Stimulated activated CD4-positive, alpha-beta T cell treated with anti-CD3 and anti-CD28 coated beads, TNF-alpha, amount 100 ng/mL, for 4 hours (primary cell): ENCODE data around the gene SMLR1.

Experiments
- DNase-seq, 3 experiments: peaks; one replicate each; pipeline ENCODE4 v3.0.0-alpha.2; 2020; ENCODE audit warnings: low read depth in 3 of 3

The SMLR1 gene

GRCh38 chr6:130824978-130825694 is 2.1 kb upstream of the SMLR1 start:
- DNase-seq: no peak

GRCh38 chr6:130825772-130826441 is 1.3 kb upstream of the SMLR1 start:
- no peak for DNase-seq

DNA sequence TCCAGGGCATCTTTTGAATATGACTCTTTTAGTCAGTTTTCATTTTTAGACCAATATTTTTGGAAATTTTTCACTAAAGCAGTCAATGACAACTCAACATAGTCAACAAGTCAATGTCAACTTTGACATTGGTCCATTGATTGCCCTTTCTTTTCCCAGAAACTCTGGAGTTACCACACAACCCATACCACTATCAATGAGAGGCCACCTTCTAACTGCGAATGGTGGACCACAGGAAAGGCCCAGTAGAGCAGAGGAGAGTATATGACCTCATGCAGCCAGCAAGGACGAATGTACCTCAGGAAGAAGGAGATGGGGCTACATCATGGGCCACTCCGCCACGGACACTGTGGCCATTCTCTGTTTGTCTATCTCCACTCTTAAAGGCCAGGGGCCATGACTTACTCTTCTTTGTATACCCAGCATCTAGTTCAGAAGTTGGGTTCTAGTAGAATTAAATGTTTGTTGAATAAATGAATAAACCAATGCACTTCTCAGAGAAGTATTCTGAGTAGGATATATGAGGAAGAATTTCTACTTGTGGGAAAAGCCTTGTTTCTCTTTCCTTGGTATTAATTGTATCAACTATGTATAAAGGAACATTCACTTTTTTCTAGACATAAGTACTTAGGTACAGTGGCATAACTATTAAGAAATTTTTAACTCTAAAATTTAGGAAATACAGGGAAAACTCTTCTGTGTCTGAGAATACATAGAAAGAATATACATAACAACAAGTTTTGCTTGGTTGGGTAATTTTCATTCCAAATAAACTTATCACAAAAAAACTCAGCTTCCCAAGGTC is 562 bp upstream of the SMLR1 start:
- no peak for DNase-seq

DNA sequence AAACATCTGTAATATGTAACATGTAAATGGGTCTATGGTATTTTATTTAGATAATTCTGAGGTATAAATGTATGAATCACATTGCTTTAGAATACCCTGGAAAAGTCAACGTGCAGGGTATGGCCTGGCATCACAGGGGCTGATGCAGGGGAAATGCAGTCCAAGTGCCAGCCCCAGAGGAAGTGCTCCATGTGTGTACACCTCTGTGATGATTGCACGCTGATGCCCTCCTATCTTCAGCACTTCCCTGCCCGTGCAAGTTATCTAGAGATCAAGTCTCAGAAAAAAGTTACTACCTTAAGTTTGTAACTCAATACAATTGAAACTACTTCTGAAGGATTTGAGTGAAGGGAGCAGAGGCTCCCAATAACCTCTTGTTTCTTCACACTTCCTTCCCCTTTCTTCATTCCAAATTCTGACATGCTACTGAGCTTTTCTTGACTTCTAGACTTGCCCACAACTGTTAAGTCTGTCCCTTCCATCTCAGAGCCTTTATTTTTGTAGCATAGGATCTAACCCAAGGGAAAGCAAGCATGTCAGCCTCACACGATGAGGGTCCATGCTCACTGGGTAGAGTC is 2.2 kb downstream of the SMLR1 start:
- DNase-seq: no peak

DNA sequence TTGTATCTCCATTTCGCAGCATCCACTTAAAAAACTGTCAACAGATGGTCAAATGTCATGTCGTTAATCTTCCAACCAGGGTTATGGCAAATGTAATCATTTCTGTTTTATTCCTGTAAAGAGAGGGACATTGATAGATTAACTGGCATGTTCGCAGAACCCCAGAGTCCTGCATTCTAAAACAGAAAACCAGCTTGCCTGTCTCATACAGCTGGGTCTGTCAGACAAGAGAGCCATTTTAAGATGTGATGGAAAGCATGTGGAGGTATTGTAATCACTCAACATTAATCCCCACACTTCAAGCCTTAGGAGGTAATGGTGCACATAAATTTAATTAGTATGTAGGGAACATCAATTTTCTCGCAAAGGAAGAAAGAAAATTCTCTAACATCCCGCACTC is 4.4 kb downstream of the SMLR1 start:
- no peak for DNase-seq

- no peak for DNase-seq
These were observed 6.4 kb downstream of the SMLR1 start for GRCh38 chr6:130833569-130833968.

DNA sequence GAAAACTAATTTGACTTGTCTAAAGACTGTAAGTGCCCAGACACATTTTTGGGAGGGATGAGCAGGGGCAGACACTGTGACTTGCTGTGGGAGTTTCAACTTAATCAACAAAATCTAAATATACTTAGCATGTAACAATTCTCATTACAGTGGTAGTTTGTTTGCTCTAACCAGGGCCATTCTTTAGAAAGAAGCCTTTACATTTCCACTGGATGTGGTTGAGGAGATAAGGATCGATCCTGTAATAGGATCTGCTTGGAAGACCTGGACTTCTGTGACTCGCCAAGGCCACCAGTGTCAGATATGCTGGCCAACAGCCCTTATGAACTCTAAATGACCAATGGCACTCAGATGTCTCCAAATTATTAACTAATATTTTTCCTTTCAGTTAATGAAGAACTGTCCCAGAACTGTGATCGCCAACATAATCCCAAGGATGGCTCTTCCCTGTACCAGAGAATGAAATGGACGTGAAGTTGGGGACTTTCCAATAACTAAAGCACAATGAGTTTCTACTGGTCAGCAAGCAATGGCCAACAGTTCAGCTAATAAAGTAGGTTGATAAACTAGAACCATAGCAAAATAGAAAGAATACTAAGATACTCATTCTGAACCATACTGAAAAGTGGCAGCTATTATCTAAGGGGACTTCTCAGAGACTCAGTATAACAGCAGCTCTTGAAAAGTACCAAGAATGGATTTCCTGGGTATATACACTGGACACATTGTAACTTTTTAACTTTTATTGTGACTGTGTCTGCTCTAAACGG is 7.5 kb downstream of the SMLR1 start:
- DNase-seq: no peak

- DNase-seq: no peak
These were observed 8.9 kb downstream of the SMLR1 start for GRCh38 chr6:130836055-130836640.

GRCh38 chr6:130837067-130837466 is 9.9 kb downstream of the SMLR1 start:
- DNase-seq: no peak

- no peak for DNase-seq
These were observed 11.1 kb downstream of the SMLR1 start for GRCh38 chr6:130838250-130838860.

DNA sequence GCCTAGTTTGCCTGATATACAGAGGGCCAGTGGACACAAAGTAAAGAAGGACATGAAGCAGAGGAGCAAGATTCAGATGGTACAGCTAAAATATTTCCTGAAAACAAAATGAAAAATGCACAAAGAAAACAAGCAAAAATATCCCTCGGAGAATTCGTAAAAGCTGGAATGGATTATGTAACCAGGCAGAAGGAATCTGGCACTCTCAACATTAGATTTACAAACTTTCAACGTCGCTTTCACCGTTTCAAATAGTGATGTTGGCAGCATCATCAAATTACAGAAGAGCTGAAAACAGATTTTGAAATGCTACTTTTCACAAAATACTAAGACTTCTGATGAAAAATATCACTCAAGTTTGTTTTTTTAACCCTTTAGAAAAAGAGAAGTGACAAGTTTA is 11.7 kb downstream of the SMLR1 start:
- DNase-seq: no peak

DNA sequence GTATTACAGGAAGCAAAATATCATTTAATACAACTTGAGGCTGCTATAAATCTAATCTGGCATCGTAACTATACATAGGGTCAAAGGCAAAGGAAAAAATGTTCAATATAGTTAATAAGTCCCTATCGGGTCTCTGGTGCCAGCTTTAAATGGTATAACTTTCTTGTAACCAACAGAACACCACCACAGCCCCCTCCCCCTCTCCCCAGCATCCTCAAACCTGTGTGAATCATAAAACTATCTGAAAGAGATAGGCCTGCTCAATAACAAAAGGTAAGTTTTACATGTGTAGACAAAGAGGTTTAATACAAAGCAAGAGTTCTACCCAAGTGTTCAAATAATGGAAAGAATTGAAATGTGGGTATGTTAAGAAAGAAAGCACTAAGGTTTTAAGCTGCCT is 12.2 kb downstream of the SMLR1 start:
- no peak for DNase-seq

DNA sequence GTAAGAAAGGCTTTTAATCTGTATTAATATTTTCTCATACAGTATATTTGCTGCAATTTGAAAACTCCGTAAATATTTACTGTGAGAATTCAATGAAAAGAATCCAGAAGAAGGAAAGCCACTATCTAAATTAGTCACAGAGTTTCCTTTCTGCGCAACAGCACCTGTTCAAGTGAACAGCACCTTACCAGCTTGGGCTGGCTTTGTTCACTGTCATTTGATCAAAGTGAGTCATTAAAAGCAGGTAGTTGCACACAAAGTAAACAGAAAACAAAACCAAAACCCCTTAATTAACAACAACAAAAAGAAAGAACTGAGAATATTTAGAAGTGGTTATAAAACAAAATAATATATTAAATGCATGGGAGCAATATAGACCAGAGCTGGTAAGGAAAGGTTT is 12.8 kb downstream of the SMLR1 start:
- DNase-seq: no peak

- DNase-seq: no peak
These were observed 14.0 kb downstream of the SMLR1 start for GRCh38 chr6:130841128-130841728.

DNA sequence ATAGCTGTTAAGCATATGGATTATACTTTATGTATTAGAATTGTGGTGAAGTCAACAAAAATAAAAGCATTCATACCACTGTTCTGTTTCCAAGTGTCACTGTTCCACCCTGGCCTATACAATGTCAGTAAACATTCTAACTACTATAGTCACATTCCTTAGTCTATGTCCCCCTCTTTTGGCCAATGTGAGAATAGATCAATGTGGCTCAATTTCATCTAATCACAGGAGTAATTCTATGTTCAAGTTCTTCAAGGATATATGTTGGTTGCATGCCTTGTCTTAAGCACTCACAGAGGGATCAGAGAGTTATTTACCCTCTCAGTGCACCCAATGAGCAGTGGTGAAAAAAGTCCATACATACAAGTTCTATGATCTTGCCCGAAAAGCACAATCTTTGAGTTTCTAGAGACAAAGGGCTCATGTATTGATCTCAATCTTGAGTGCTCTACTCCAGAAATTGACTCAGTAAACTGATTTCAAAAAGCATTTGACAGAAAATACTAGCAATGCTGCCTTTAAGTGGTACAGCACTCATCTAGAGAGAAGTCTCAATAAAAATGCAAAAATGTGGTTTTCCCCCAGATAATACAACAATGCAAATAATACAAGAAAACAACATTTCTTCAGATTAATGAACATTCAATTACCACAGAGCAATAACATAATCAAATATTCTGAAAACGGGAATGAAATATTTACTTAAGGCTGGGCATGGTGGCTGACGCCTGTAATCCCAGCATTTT is 16.5 kb downstream of the SMLR1 start:
- no peak for DNase-seq

- no peak for DNase-seq
These were observed 19.3 kb downstream of the SMLR1 start for GRCh38 chr6:130846501-130846900.

DNA sequence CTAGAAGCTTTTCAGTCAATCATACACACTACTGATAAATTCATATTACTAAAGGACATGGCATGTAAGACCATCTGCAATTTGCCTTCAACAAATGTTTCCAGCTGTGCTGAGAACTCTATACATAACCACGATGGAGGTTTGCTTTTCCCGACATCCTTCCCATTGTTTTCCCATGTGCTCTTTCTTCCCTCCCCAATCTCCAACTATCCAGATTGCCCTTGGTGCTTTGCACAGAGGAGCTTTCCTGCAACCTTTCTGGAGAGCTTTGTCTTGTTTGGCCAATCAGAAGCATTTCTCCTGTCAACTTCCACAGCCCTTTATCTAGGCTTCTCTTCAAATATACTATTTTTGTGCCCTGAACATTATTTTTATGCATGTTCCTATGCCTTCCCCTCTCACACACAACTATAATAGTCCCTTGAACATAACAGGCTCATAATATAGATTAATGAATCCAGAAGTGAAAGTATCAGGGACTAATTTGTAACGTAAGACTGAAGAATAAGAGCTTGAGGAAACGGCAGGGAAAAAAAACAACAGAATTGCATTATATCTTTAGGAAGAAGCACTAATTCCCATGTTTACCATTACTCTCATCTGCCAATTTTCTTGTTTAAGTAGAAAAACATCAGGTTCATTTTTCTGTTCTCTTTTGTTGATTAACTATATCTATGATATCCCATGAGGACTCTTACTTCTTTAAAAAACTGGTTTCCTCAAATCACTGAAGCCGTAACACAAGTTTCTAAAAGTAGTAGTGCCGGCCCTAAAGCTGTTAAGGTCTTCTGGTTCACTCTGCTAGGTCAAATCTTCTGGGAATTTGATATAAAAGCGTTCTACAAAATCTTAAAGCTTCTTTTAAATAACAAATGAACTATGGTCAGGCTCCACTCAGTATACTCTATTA is 20.1 kb downstream of the SMLR1 start:
- DNase-seq: no peak

- no peak for DNase-seq
These were observed 21.7 kb downstream of the SMLR1 start for GRCh38 chr6:130848945-130849344.

GRCh38 chr6:130849594-130849993 is 22.4 kb downstream of the SMLR1 start:
- DNase-seq: no peak
